IMR-90 (cell line): ENCODE results near the gene RBFOX1. TPM values are rescaled to one million over a fixed set of nuclear protein-coding genes. Genes with fewer than 3 reads are reported as not detected.

Experiments
- ATAC-seq: fragments of 200-7000 bp; cut with Tn5 transposase; 2 replicates; pipeline ENCODE4 v1.9.1; 2020; ENCODE audit warnings: low read depth, mild to moderate bottlenecking, moderate library complexity
- BruUV-seq: library from RNA; stranded (reverse); fragments of 400-500 nt; replicated peaks from 2 replicates; lab custom pipeline; 2021; lab: Mats Ljungman, UMichigan
- CTCF ChIA-PET: fragments of 300-600 bp; formaldehyde crosslinking; extraction: SDS; loops from one replicate; lab custom pipeline; 2021; ENCODE audit warnings: antibody characterized with exemption; lab: Yijun Ruan, JAX
- POLR2A ChIA-PET: fragments of 300-600 bp; sonication (Branson Sonifier 250); formaldehyde crosslinking; loops from one replicate; lab custom pipeline; 2022; ENCODE audit warnings: antibody characterized with exemption; ENCODE audit not compliant: unreplicated experiment; lab: Charles Lee
- DNase-seq: peaks from one replicate; pipeline ENCODE4 v3.0.0; 2013
- H2AFZ ChIP-seq: replicated peaks from 2 replicates; pipeline ENCODE3; 2013; ENCODE audit warnings: low read length, mild to moderate bottlenecking; ENCODE audit not compliant: poor library complexity
- H2AK5ac ChIP-seq: 2 replicates; pipeline ENCODE4 v1.6.1; 2013; ENCODE audit warnings: low read depth, low read length, inconsistent platforms
- H2AK9ac ChIP-seq: replicated peaks from 2 replicates; pipeline ENCODE3; 2013; ENCODE audit warnings: mild to moderate bottlenecking, low read depth, low read length, moderate library complexity; ENCODE audit not compliant: poor library complexity
- H2BK120ac ChIP-seq: 2 replicates; pipeline ENCODE4 v1.6.1; 2013; ENCODE audit warnings: low read depth, low read length, inconsistent platforms
- H2BK15ac ChIP-seq: 3 replicates; pipeline ENCODE4 v1.6.1; 2013; ENCODE audit warnings: low read depth, low read length, inconsistent platforms
- H2BK20ac ChIP-seq: 2 replicates; pipeline ENCODE4 v1.6.1; 2013; ENCODE audit warnings: low read depth, mild to moderate bottlenecking, inconsistent platforms, low read length, moderate library complexity
- H2BK5ac ChIP-seq: 2 replicates; pipeline ENCODE4 v1.6.1; 2013; ENCODE audit warnings: mild to moderate bottlenecking, low read depth, low read length, inconsistent platforms; ENCODE audit not compliant: poor library complexity, severe bottlenecking
- H3K14ac ChIP-seq: replicated peaks from 2 replicates; pipeline ENCODE4 v1.6.1; 2013; ENCODE audit warnings: low read depth, low read length, inconsistent platforms
- H3K18ac ChIP-seq: 2 replicates; pipeline ENCODE4 v1.6.1; 2013; ENCODE audit warnings: low read depth, low read length, control low read depth
- H3K23ac ChIP-seq: 2 replicates; pipeline ENCODE4 v1.6.1; 2013; ENCODE audit warnings: low read depth, low read length, inconsistent platforms
- H3K27ac ChIP-seq: 2 replicates; pipeline ENCODE4 v1.5.1; 2013; ENCODE audit warnings: mild to moderate bottlenecking, control low read depth, low read length; ENCODE audit not compliant: insufficient read depth
- H3K27me3 ChIP-seq: 2 replicates; pipeline ENCODE4 v1.6.1; 2013; ENCODE audit warnings: low read length; ENCODE audit not compliant: control insufficient read depth, insufficient read depth
- H3K36me3 ChIP-seq: 2 replicates; pipeline ENCODE4 v1.6.1; 2013; ENCODE audit warnings: low read length, mixed read lengths; ENCODE audit not compliant: control insufficient read depth, insufficient read depth
- H3K4ac ChIP-seq: 2 replicates; pipeline ENCODE4 v1.6.1; 2013; ENCODE audit warnings: low read depth, low read length, inconsistent platforms
- H3K4me1 ChIP-seq: 2 replicates; pipeline ENCODE4 v1.6.1; 2013; ENCODE audit warnings: low read length, mixed read lengths; ENCODE audit not compliant: control insufficient read depth, insufficient read depth
- H3K4me2 ChIP-seq: 2 replicates; pipeline ENCODE4 v1.6.1; 2013; ENCODE audit warnings: low read depth, mild to moderate bottlenecking, control low read depth, low read length, moderate library complexity
- H3K4me3 ChIP-seq: 2 replicates; pipeline ENCODE4 v1.5.1; 2013; ENCODE audit warnings: low read depth, mild to moderate bottlenecking, control low read depth, low read length, moderate library complexity; ENCODE audit not compliant: insufficient read depth
- H3K56ac ChIP-seq: 2 replicates; pipeline ENCODE4 v1.6.1; 2013; ENCODE audit warnings: low read length, inconsistent platforms; ENCODE audit not compliant: insufficient read depth; ENCODE audit errors: extremely low read depth
- H3K79me1 ChIP-seq, 2 experiments: 2 replicates each; pipeline ENCODE4 v1.6.1; 2013; ENCODE audit warnings: low read length in 2 of 2, inconsistent platforms in 1 of 2, low read depth in 1 of 2
- H3K9ac ChIP-seq: 2 replicates; pipeline ENCODE4 v1.6.1; 2013; ENCODE audit warnings: low read depth, low read length, control low read depth
- H3K9me1 ChIP-seq: 2 replicates; pipeline ENCODE4 v1.6.1; 2013; ENCODE audit warnings: low read length, inconsistent platforms; ENCODE audit not compliant: insufficient read depth
- H3K9me3 ChIP-seq: 2 replicates; pipeline ENCODE4 v1.6.1; 2013; ENCODE audit warnings: low read length; ENCODE audit not compliant: control insufficient read depth, insufficient read depth
- H4K20me1 ChIP-seq: 2 replicates; pipeline ENCODE4 v1.6.1; 2013; ENCODE audit warnings: low read length, inconsistent platforms; ENCODE audit not compliant: insufficient read depth
- H4K5ac ChIP-seq: 2 replicates; pipeline ENCODE4 v1.6.1; 2013; ENCODE audit warnings: mild to moderate bottlenecking, low read depth, low read length, control low read depth
- H4K8ac ChIP-seq, 2 experiments: 2 replicates each; pipeline ENCODE4 v1.6.1; 2013; ENCODE audit warnings: low read depth in 2 of 2, low read length in 2 of 2, control low read depth in 1 of 2, inconsistent platforms in 1 of 2
- H4K91ac ChIP-seq: 2 replicates; pipeline ENCODE4 v1.6.1; 2013; ENCODE audit warnings: low read depth, low read length, inconsistent platforms; ENCODE audit not compliant: insufficient read depth
- BHLHE40 ChIP-seq: fragments of 150-350 bp; IDR thresholded peaks from 2 replicates; pipeline ENCODE4 v1.6.1; 2016; ENCODE audit warnings: mild to moderate bottlenecking, low read depth, low read length
- CEBPB ChIP-seq: IDR thresholded peaks from 2 replicates; pipeline ENCODE4 v1.6.1; 2012; ENCODE audit warnings: low read depth, low read length, improper control_type of control experiment
- CHD1 ChIP-seq: IDR thresholded peaks from 2 replicates; pipeline ENCODE4 v1.6.1; 2012; ENCODE audit warnings: low read depth, low read length, improper control_type of control experiment
- CTCF ChIP-seq: conservative IDR thresholded peaks from 2 replicates; pipeline ENCODE4 v1.5.1; 2012; ENCODE audit warnings: mild to moderate bottlenecking, low read depth, low read length, improper control_type of control experiment
- ELK1 ChIP-seq: fragments of 150-350 bp; IDR thresholded peaks from 2 replicates; pipeline ENCODE4 v1.6.1; 2016; ENCODE audit warnings: low read depth, mild to moderate bottlenecking, low read length, moderate library complexity, borderline replicate concordance
- FOS ChIP-seq: fragments of 150-350 bp; IDR thresholded peaks from 2 replicates; pipeline ENCODE4 v1.6.1; 2016; ENCODE audit warnings: low read depth, low read length
- MAFK ChIP-seq: IDR thresholded peaks from 2 replicates; pipeline ENCODE4 v1.6.1; 2012; ENCODE audit warnings: low read depth, low read length, improper control_type of control experiment
- MAZ ChIP-seq: IDR thresholded peaks from 2 replicates; pipeline ENCODE4 v1.6.1; 2012; ENCODE audit warnings: low read depth, mild to moderate bottlenecking, low read length, improper control_type of control experiment, moderate library complexity, borderline replicate concordance
- MXI1 ChIP-seq: IDR thresholded peaks from 2 replicates; pipeline ENCODE4 v1.6.1; 2012; ENCODE audit warnings: low read depth, mild to moderate bottlenecking, low read length, moderate library complexity, borderline replicate concordance
- NFE2L2 ChIP-seq: fragments of 150-350 bp; IDR thresholded peaks from 2 replicates; pipeline ENCODE4 v1.6.1; 2016; ENCODE audit warnings: low read depth, mild to moderate bottlenecking, low read length
- POLR2A ChIP-seq: IDR thresholded peaks from 2 replicates; pipeline ENCODE4 v1.6.1; 2012; ENCODE audit warnings: mild to moderate bottlenecking, low read depth, low read length
- RAD21 ChIP-seq: IDR thresholded peaks from 2 replicates; pipeline ENCODE4 v1.6.1; 2012; ENCODE audit warnings: low read length, improper control_type of control experiment
- RCOR1 ChIP-seq: IDR thresholded peaks from 2 replicates; pipeline ENCODE4 v1.6.1; 2012; ENCODE audit warnings: mild to moderate bottlenecking, low read length, improper control_type of control experiment; ENCODE audit not compliant: insufficient replicate concordance
- RFX5 ChIP-seq: IDR thresholded peaks from 2 replicates; pipeline ENCODE4 v1.8.0; 2012; ENCODE audit warnings: low read depth, mild to moderate bottlenecking, low read length, moderate library complexity
- SMC3 ChIP-seq: fragments of 150-350 bp; IDR thresholded peaks from 2 replicates; pipeline ENCODE4 v1.6.1; 2016; ENCODE audit warnings: low read depth, mild to moderate bottlenecking, antibody characterized with exemption, low read length, moderate library complexity
- USF2 ChIP-seq: fragments of 150-350 bp; IDR thresholded peaks from 2 replicates; pipeline ENCODE4 v1.6.1; 2017; ENCODE audit warnings: mild to moderate bottlenecking, antibody characterized with exemption, low read length, low read depth
- WGBS, 2 experiments: methylation state at CpG; one replicate each; pipeline versions ENCODE4 v1.1.5 to v1.1.7; 2013; ENCODE audit warnings: missing lambda C conversion rate in 2 of 2; ENCODE audit not compliant: insufficient read length in 1 of 2; ENCODE audit errors: extremely low coverage in 2 of 2; 5-methylcytosine and 5-hydroxymethylcytosine counted together
- dilution Hi-C: fragments of 300-500 bp; cut with HindIII; formaldehyde crosslinking; loops from one replicate; pipeline ENCODE4 v1.14.3; 2018; ENCODE audit warnings: low sequenced_read_pairs; ENCODE audit not compliant: unreplicated experiment
- in situ Hi-C: fragments of 300-500 bp; cut with MboI; formaldehyde crosslinking; loops from 3 replicates; pipeline ENCODE4 v1.14.3; 2019; ENCODE audit warnings: low sequenced_read_pairs, inconsistent platforms, mixed read lengths
- intact Hi-C: fragments of 100-400 bp; cut with micrococcal nuclease; formaldehyde crosslinking; loops from 2 replicates; pipeline ENCODE4 v1.10.0; 2022
- polyA plus RNA-seq, 3 experiments: library from polyadenylated mRNA; depleted of rRNA; stranded (reverse); fragments of >200 nt; gene quantifications; 2 replicates each; pipeline ENCODE4 v1.2.3, GENCODE V29; 2012; ENCODE audit warnings: low replicate concordance in 1 of 3
- total RNA-seq: library from RNA; depleted of rRNA; stranded (reverse); fragments of >200 nt; gene quantifications from 2 replicates; pipeline ENCODE4 v1.2.3, GENCODE V29; 2012

The RBFOX1 gene
- total and polyA plus RNA-seq, 2 of the 4 experiments (the other 2 are of a cell fraction): not detected

GRCh38 chr16:7440886-7441400 lies 108.3 kb downstream of the RBFOX1 start:
- WGBS, 2 experiments: 40% methylated on average over 3 of the region's 6 CpGs; no CpG with 5 or more reads in 1 of the 2 experiments

More at GRCh38 chr16:7440886-7441400, 108.3 kb downstream of the RBFOX1 start:
- H3K4ac ChIP-seq: no peak overlapping the region
- dilution Hi-C loops (no loop called here), intact Hi-C loops (no loop called here), in situ Hi-C loops (no loop called here)
- no peak overlapping the region for H3K27ac ChIP-seq
- H3K4me2 ChIP-seq: no peak overlapping the region
- H3K36me3 ChIP-seq: no peaks in the 10 kb centered on the region
- H4K91ac ChIP-seq: no peak overlapping the region
- CTCF ChIA-PET: no interaction called here
- TF ChIP-seq CHD1: no peak
- no peak for TF ChIP-seq SMC3
- no peak for TF ChIP-seq RCOR1
- no peak for TF ChIP-seq MXI1
- no peak for TF ChIP-seq BHLHE40
- TF ChIP-seq CEBPB: no peak
- TF ChIP-seq FOS: no peak
- TF ChIP-seq RFX5: no peak
- TF ChIP-seq USF2: no peak
- TF ChIP-seq MAFK: no peak
- no peak for TF ChIP-seq MAZ
- TF ChIP-seq NFE2L2: no peak
- no peak for TF ChIP-seq CTCF
- no peak for TF ChIP-seq RAD21
- TF ChIP-seq ELK1: no peak
- no peak for TF ChIP-seq POLR2A
- H3K9ac ChIP-seq: no peak overlapping the region
- H4K5ac ChIP-seq: no peak overlapping the region
- no peak overlapping the region for H3K23ac ChIP-seq
- POLR2A ChIA-PET: no interaction called here
- H2BK120ac ChIP-seq: no peak overlapping the region
- no peak overlapping the region for H2BK15ac ChIP-seq
- no peak overlapping the region for H2BK5ac ChIP-seq
- H3K27me3 ChIP-seq: no peaks in the 10 kb centered on the region
- H3K18ac ChIP-seq: no peak overlapping the region
- no peaks in the 10 kb centered on the region for H4K20me1 ChIP-seq
- no peak overlapping the region for H2AK5ac ChIP-seq
- no peaks in the 10 kb centered on the region for H3K9me1 ChIP-seq
- no peak overlapping the region for H2AK9ac ChIP-seq
- ATAC-seq (no peak), DNase-seq (no peak)
- H2AFZ ChIP-seq: no peak overlapping the region
- no peaks in the 10 kb centered on the region for H3K79me1 ChIP-seq
- H4K8ac ChIP-seq: no peak overlapping the region
- peaks cover 24% of the 10 kb centered on the region for H3K9me3 ChIP-seq
- no peak overlapping the region for H2BK20ac ChIP-seq
- H3K56ac ChIP-seq: no peak overlapping the region
- no TSS peak for BruUV-seq
- no peaks in the 10 kb centered on the region for H3K4me1 ChIP-seq
- H3K14ac ChIP-seq: no peak overlapping the region
- no peak overlapping the region for H3K4me3 ChIP-seq
